ENCODE data around the gene NVL. TPM values are rescaled to one million over a fixed set of nuclear protein-coding genes. Genes with fewer than 3 reads are reported as not detected.

NVL gene
- total and polyA plus RNA-seq, 5 donors: 9.8 to 14.4 (median 11.4) TPM

- no peak for DNase-seq
- intact Hi-C loops (cut with DNase I): no loop called here
- 88% methylated on average over 6 of the region's 6 CpGs for WGBS
- Histone ChIP-seq H3K4me1 (ENCODE audit: control insufficient read depth, insufficient read depth, low read length) (no peaks in the 10 kb centered on the region), H3K27ac (ENCODE audit: low read length) (no peak overlapping the region), H3K9me3 (ENCODE audit: control insufficient read depth, low read length) (no peaks in the 10 kb centered on the region), H3K27me3 (ENCODE audit: control insufficient read depth, insufficient read depth) (no peaks in the 10 kb centered on the region), H3K4me3 (ENCODE audit: low read length) (no peak overlapping the region)
- no peak for ATAC-seq
These were observed 103.0 kb downstream of the NVL start for GRCh38 chr1:224226849-224227502.

GRCh38 chr1:224223819-224224714 is 105.9 kb downstream of the NVL start:
- Histone ChIP-seq H3K27ac (ENCODE audit: low read length) (no peak overlapping the region), H3K9me3 (ENCODE audit: control insufficient read depth, low read length) (no peaks in the 10 kb centered on the region), H3K4me1 (ENCODE audit: control insufficient read depth, insufficient read depth, low read length) (no peaks in the 10 kb centered on the region), H3K27me3 (ENCODE audit: control insufficient read depth, insufficient read depth) (no peaks in the 10 kb centered on the region), H3K4me3 (ENCODE audit: low read length) (no peak overlapping the region)
- intact Hi-C loops (cut with DNase I): no loop called here
- 72% methylated on average over 12 of the region's 12 CpGs for WGBS
- DNase-seq (no peak), ATAC-seq (peak; percentile 16 to 39)

- Histone ChIP-seq H3K4me1 (ENCODE audit: control insufficient read depth, insufficient read depth, low read length) (no peaks in the 10 kb centered on the region), H3K27ac (ENCODE audit: low read length) (no peak overlapping the region), H3K9me3 (ENCODE audit: control insufficient read depth, low read length) (no peaks in the 10 kb centered on the region), H3K27me3 (ENCODE audit: control insufficient read depth, insufficient read depth) (no peaks in the 10 kb centered on the region), H3K4me3 (ENCODE audit: low read length) (no peak overlapping the region)
- WGBS: 60% methylated on average over 7 of the region's 7 CpGs
- intact Hi-C loops (cut with DNase I): no loop called here
- DNase-seq (no peak), ATAC-seq (no peak)
These were observed 110.3 kb downstream of the NVL start for GRCh38 chr1:224219612-224220059.

GRCh38 chr1:224219011-224219611 is 110.9 kb downstream of the NVL start:
- DNase-seq (no peak), ATAC-seq (no peak)
- no peaks in the 10 kb centered on the region for H3K4me1 ChIP-seq (ENCODE audit: control insufficient read depth, insufficient read depth, low read length)
- H3K4me3 ChIP-seq (ENCODE audit: low read length): no peak overlapping the region
- intact Hi-C loops (cut with DNase I): no loop called here
- 93% methylated on average over 5 of the region's 5 CpGs for WGBS
- no peaks in the 10 kb centered on the region for H3K9me3 ChIP-seq (ENCODE audit: control insufficient read depth, low read length)
- H3K27me3 ChIP-seq (ENCODE audit: control insufficient read depth, insufficient read depth): no peaks in the 10 kb centered on the region
- no peak overlapping the region for H3K27ac ChIP-seq (ENCODE audit: low read length)

- no peak overlapping the region for H3K27ac ChIP-seq (ENCODE audit: low read length)
- no peaks in the 10 kb centered on the region for H3K27me3 ChIP-seq (ENCODE audit: control insufficient read depth, insufficient read depth)
- peaks cover 3% of the 10 kb centered on the region for H3K4me1 ChIP-seq (ENCODE audit: control insufficient read depth, insufficient read depth, low read length)
- intact Hi-C loops (cut with DNase I): no loop called here
- WGBS: 78% methylated on average over 11 of the region's 11 CpGs
- no peak overlapping the region for H3K4me3 ChIP-seq (ENCODE audit: low read length)
- H3K9me3 ChIP-seq (ENCODE audit: control insufficient read depth, low read length): no peaks in the 10 kb centered on the region
- DNase-seq (no peak), ATAC-seq (no peak)
These were observed 112.0 kb downstream of the NVL start for GRCh38 chr1:224217655-224218623.

GRCh38 chr1:224216382-224216781 is 113.6 kb downstream of the NVL start:
- no peak for ATAC-seq
- H3K9me3 ChIP-seq (ENCODE audit: control insufficient read depth, low read length): no peaks in the 10 kb centered on the region
- no peak overlapping the region for H3K27ac ChIP-seq (ENCODE audit: low read length)
- H3K4me3 ChIP-seq (ENCODE audit: low read length): no peak overlapping the region
- no peaks in the 10 kb centered on the region for H3K27me3 ChIP-seq (ENCODE audit: control insufficient read depth, insufficient read depth)
- peaks cover 3% of the 10 kb centered on the region for H3K4me1 ChIP-seq (ENCODE audit: control insufficient read depth, insufficient read depth, low read length)
- 95% methylated on average over 8 of the region's 8 CpGs for WGBS
- intact Hi-C loops (cut with DNase I): no loop called here
- DNase-seq: no peak

GRCh38 chr1:224213438-224214119 is 116.4 kb downstream of the NVL start:
- peaks cover 3% of the 10 kb centered on the region for H3K4me1 ChIP-seq (ENCODE audit: control insufficient read depth, insufficient read depth, low read length)
- intact Hi-C loops (cut with DNase I): no loop called here
- ATAC-seq (peak; percentile 23 to 43), DNase-seq (no peak)
- no peak overlapping the region for H3K4me3 ChIP-seq (ENCODE audit: low read length)
- no peaks in the 10 kb centered on the region for H3K27me3 ChIP-seq (ENCODE audit: control insufficient read depth, insufficient read depth)
- no peak overlapping the region for H3K27ac ChIP-seq (ENCODE audit: low read length)
- WGBS: 69% methylated on average over 4 of the region's 4 CpGs
- H3K9me3 ChIP-seq (ENCODE audit: control insufficient read depth, low read length): no peaks in the 10 kb centered on the region

- ATAC-seq: no peak
- 86% methylated on average over 13 of the region's 13 CpGs for WGBS
- H3K4me1 ChIP-seq (ENCODE audit: control insufficient read depth, insufficient read depth, low read length): peaks cover 3% of the 10 kb centered on the region
These were observed 117.3 kb downstream of the NVL start for GRCh38 chr1:224212618-224213061.

GRCh38 chr1:224211206-224211962 is 118.6 kb downstream of the NVL start:
- Histone ChIP-seq H3K4me1 (ENCODE audit: control insufficient read depth, insufficient read depth, low read length) (peaks cover 3% of the 10 kb centered on the region), H3K27ac (ENCODE audit: low read length) (peak overlapping the region; percentile 67), H3K4me3 (ENCODE audit: low read length) (no peak overlapping the region), H3K9me3 (ENCODE audit: control insufficient read depth, low read length) (no peaks in the 10 kb centered on the region), H3K27me3 (ENCODE audit: control insufficient read depth, insufficient read depth) (no peaks in the 10 kb centered on the region)
- 38% methylated on average over 4 of the region's 4 CpGs for WGBS
- intact Hi-C loops (cut with DNase I): no loop called here
- DNase-seq (no peak), ATAC-seq (peak in 1 of 2 donors; percentile 58)

More at GRCh38 chr1:224212618-224213061, 117.3 kb downstream of the NVL start:
- intact Hi-C loops (cut with DNase I): no loop called here
- Histone ChIP-seq H3K27me3 (ENCODE audit: control insufficient read depth, insufficient read depth) (no peaks in the 10 kb centered on the region), H3K9me3 (ENCODE audit: control insufficient read depth, low read length) (no peaks in the 10 kb centered on the region), H3K27ac (ENCODE audit: low read length) (no peak overlapping the region), H3K4me3 (ENCODE audit: low read length) (no peak overlapping the region)
- DNase-seq: no peak
